Activated CD4-positive, alpha-beta memory T cell treated with anti-CD3 and anti-CD28 coated beads, Interleukin-2, amount 10 ng/mL, durations not matched to agents 7 days and 5 days (primary cell): ENCODE measurements around the gene MAPT. TPM values are rescaled to one million over a fixed set of nuclear protein-coding genes. Genes with fewer than 3 reads are reported as not detected.
"Not testable (repeated sequence)": the region's sequence is repeated elsewhere in the genome, so short reads cannot be mapped to it uniquely, and the experiment has no call there.

Experiments
- CTCF ChIA-PET: fragments of 350-600 bp; sonication (Branson Sonifier 250); formaldehyde crosslinking; loops from one replicate; lab custom pipeline; 2021; ENCODE audit warnings: antibody characterized with exemption, inconsistent platforms; lab: Charles Lee
- POLR2A ChIA-PET: fragments of 350-600 bp; sonication (Branson Sonifier 250); formaldehyde crosslinking; loops from one replicate; lab custom pipeline; 2021; ENCODE audit warnings: antibody characterized with exemption; lab: Charles Lee
- DNase-seq: peaks from one replicate; pipeline ENCODE4 v3.0.0-alpha.2; 2020
- H3K27ac Mint-ChIP-seq: one replicate; pipeline ENCODE4 v1.8.0; 2021; ENCODE audit warnings: mild to moderate bottlenecking, mixed read lengths
- H3K27me3 Mint-ChIP-seq: one replicate; pipeline ENCODE4 v1.8.0; 2021; ENCODE audit warnings: mixed read lengths
- H3K36me3 Mint-ChIP-seq: one replicate; pipeline ENCODE4 v1.8.0; 2021; ENCODE audit warnings: low read depth, mixed read lengths
- H3K4me1 Mint-ChIP-seq: one replicate; pipeline ENCODE4 v1.8.0; 2021; ENCODE audit warnings: mixed read lengths
- H3K4me3 Mint-ChIP-seq: one replicate; pipeline ENCODE4 v1.8.0; 2021; ENCODE audit warnings: mild to moderate bottlenecking, mixed read lengths
- H3K9me3 Mint-ChIP-seq: one replicate; pipeline ENCODE4 v1.8.0; 2021; ENCODE audit warnings: mixed read lengths
- total RNA-seq, 2 experiments: library from RNA; stranded (reverse); gene quantifications; one replicate each; pipeline ENCODE4 v1.2.3, GENCODE V29; 2021

The MAPT gene
- total RNA-seq, 2 experiments from 2014 or later = 0.15 to 0.70 TPM

- ChIA-PET POLR2A (no interaction called here), CTCF (no interaction called here)
- no peak for DNase-seq
- Mint-ChIP-seq H3K27me3 (no peaks in the 10 kb centered on the region), H3K4me3 (no peak overlapping the region), H3K9me3 (no peaks in the 10 kb centered on the region), H3K36me3 (no peaks in the 10 kb centered on the region), H3K4me1 (no peaks in the 10 kb centered on the region), H3K27ac (no peak overlapping the region)
Measured at GRCh38 chr17:46012506-46013079, 118.2 kb downstream of the MAPT start.

GRCh38 chr17:46013127-46013501 is 118.8 kb downstream of the MAPT start:
- no peak overlapping the region for H3K27ac Mint-ChIP-seq
- peaks cover under 1% of the 10 kb centered on the region for H3K4me1 Mint-ChIP-seq

GRCh38 chr17:46013502-46014165 is 119.3 kb downstream of the MAPT start:
- ChIA-PET POLR2A (no interaction called here), CTCF (no interaction called here)
- no peak for DNase-seq
- no peak overlapping the region for H3K27ac Mint-ChIP-seq
- H3K4me3 Mint-ChIP-seq = no peak overlapping the region
- no peaks in the 10 kb centered on the region for H3K27me3 Mint-ChIP-seq
- H3K9me3 Mint-ChIP-seq = no peaks in the 10 kb centered on the region
- peaks cover 3% of the 10 kb centered on the region for H3K36me3 Mint-ChIP-seq
- H3K4me1 Mint-ChIP-seq = peaks cover 5% of the 10 kb centered on the region

More at GRCh38 chr17:46013127-46013501, 118.8 kb downstream of the MAPT start:
- Mint-ChIP-seq H3K36me3 (no peaks in the 10 kb centered on the region), H3K9me3 (no peaks in the 10 kb centered on the region), H3K4me3 (no peak overlapping the region), H3K27me3 (no peaks in the 10 kb centered on the region)
- CTCF ChIA-PET = no interaction called here
- POLR2A ChIA-PET = no interaction called here
- no peak for DNase-seq

- H3K9me3 Mint-ChIP-seq, H3K27me3 Mint-ChIP-seq, H3K36me3 Mint-ChIP-seq, DNase-seq, H3K4me3 Mint-ChIP-seq: not testable (repeated sequence)
- ChIA-PET POLR2A (interaction anchor here (0.8 to 2.0 kb wide), 4 partner anchors 15 to 174 kb away, joined by 3 to 9 read pairs (median 5); partner anchors contain the start of gene KANSL1), CTCF (interaction anchor here (1.3 to 2.9 kb wide), 4 partner anchors 17 to 194 kb away, joined by 4 to 15 read pairs (median 6); no protein-coding TSS in a partner anchor)
- peaks cover 33% of the 10 kb centered on the region for H3K4me1 Mint-ChIP-seq
- H3K27ac Mint-ChIP-seq = peak overlapping the region; percentile 89
Measured at GRCh38 chr17:46019408-46019925, 125.1 kb downstream of the MAPT start.

GRCh38 chr17:46020023-46020761 is 125.8 kb downstream of the MAPT start:
- ChIA-PET CTCF (interaction anchor here (1.0 to 2.9 kb wide), 5 partner anchors 18 to 193 kb away, joined by 4 to 15 read pairs (median 6); no protein-coding TSS in a partner anchor), POLR2A (interaction anchor here (0.6 to 2.0 kb wide), 6 partner anchors 15 to 173 kb away, joined by 3 to 9 read pairs (median 4); partner anchors contain the start of gene KANSL1)
- peak; percentile 81 for DNase-seq
- Mint-ChIP-seq H3K4me3 (peak overlapping the region; percentile 1), H3K27ac (peak overlapping the region; percentile 89), H3K27me3 (no peaks in the 10 kb centered on the region), H3K4me1 (peaks cover 33% of the 10 kb centered on the region), H3K9me3 (no peaks in the 10 kb centered on the region), H3K36me3 (peaks cover 4% of the 10 kb centered on the region)

- ChIA-PET POLR2A (interaction anchor here (0.6 to 2.0 kb wide), 6 partner anchors 14 to 172 kb away, joined by 3 to 9 read pairs (median 5); partner anchors contain the start of gene KANSL1), CTCF (interaction anchor here (1.0 to 2.9 kb wide), 3 partner anchors 19 to 166 kb away, joined by 5 to 15 read pairs (median 6); no protein-coding TSS in a partner anchor)
- Mint-ChIP-seq H3K27ac (peak overlapping the region; percentile 89), H3K27me3 (no peaks in the 10 kb centered on the region), H3K36me3 (peaks cover 4% of the 10 kb centered on the region), H3K9me3 (no peaks in the 10 kb centered on the region), H3K4me3 (no peak overlapping the region), H3K4me1 (peaks cover 36% of the 10 kb centered on the region)
- DNase-seq = no peak
Measured at GRCh38 chr17:46020998-46021397, 126.6 kb downstream of the MAPT start.

- H3K4me3 Mint-ChIP-seq = not testable (repeated sequence)
Measured at GRCh38 chr17:46023366-46023765, 129.0 kb downstream of the MAPT start.

GRCh38 chr17:46023783-46024388 is 129.5 kb downstream of the MAPT start:
- ChIA-PET POLR2A (no interaction called here), CTCF (interaction anchor here (0.9 kb wide), 1 partner anchor 20 kb away, joined by 3 read pairs; no protein-coding TSS in a partner anchor)
- no peaks in the 10 kb centered on the region for H3K36me3 Mint-ChIP-seq
- no peak overlapping the region for H3K27ac Mint-ChIP-seq
- H3K27me3 Mint-ChIP-seq = no peaks in the 10 kb centered on the region
- no peak for DNase-seq
- H3K4me1 Mint-ChIP-seq = peaks cover 41% of the 10 kb centered on the region
- H3K9me3 Mint-ChIP-seq = no peaks in the 10 kb centered on the region
- H3K4me3 Mint-ChIP-seq = no peak overlapping the region

More at GRCh38 chr17:46023366-46023765, 129.0 kb downstream of the MAPT start:
- H3K4me1 Mint-ChIP-seq = peaks cover 43% of the 10 kb centered on the region
- H3K27ac Mint-ChIP-seq, DNase-seq, H3K36me3 Mint-ChIP-seq, H3K27me3 Mint-ChIP-seq, H3K9me3 Mint-ChIP-seq, POLR2A ChIA-PET: not testable (repeated sequence)
- CTCF ChIA-PET = interaction anchor here (0.9 kb wide), 1 partner anchor 21 kb away, joined by 3 read pairs; no protein-coding TSS in a partner anchor

GRCh38 chr17:46024590-46024989 is 130.2 kb downstream of the MAPT start:
- POLR2A ChIA-PET = no interaction called here
- no peak for DNase-seq
- no peak overlapping the region for H3K4me3 Mint-ChIP-seq
- CTCF ChIA-PET = no interaction called here
- H3K27ac Mint-ChIP-seq = no peak overlapping the region
- H3K36me3 Mint-ChIP-seq = peaks cover 6% of the 10 kb centered on the region
- peaks cover 41% of the 10 kb centered on the region for H3K4me1 Mint-ChIP-seq
- no peaks in the 10 kb centered on the region for H3K27me3 Mint-ChIP-seq
- no peaks in the 10 kb centered on the region for H3K9me3 Mint-ChIP-seq

GRCh38 chr17:46025060-46025459 is 130.7 kb downstream of the MAPT start:
- DNase-seq = no peak
- H3K4me1 Mint-ChIP-seq = peaks cover 38% of the 10 kb centered on the region
- peaks cover 10% of the 10 kb centered on the region for H3K36me3 Mint-ChIP-seq
- no peak overlapping the region for H3K4me3 Mint-ChIP-seq
- POLR2A ChIA-PET = no interaction called here
- H3K27me3 Mint-ChIP-seq = no peaks in the 10 kb centered on the region
- no peaks in the 10 kb centered on the region for H3K9me3 Mint-ChIP-seq
- CTCF ChIA-PET = no interaction called here
- H3K27ac Mint-ChIP-seq = no peak overlapping the region

- POLR2A ChIA-PET = interaction anchor here (1.0 kb wide), 1 partner anchor 10 kb away, joined by 3 read pairs; no protein-coding TSS in a partner anchor
- peaks cover 33% of the 10 kb centered on the region for H3K4me1 Mint-ChIP-seq
- CTCF ChIA-PET = interaction anchor here (0.7 kb wide), 1 partner anchor 729 kb away, joined by 3 read pairs; no protein-coding TSS in a partner anchor
- no peaks in the 10 kb centered on the region for H3K27me3 Mint-ChIP-seq
- no peaks in the 10 kb centered on the region for H3K9me3 Mint-ChIP-seq
- peak overlapping the region; percentile 2 for H3K27ac Mint-ChIP-seq
- no peak overlapping the region for H3K4me3 Mint-ChIP-seq
- H3K36me3 Mint-ChIP-seq = peaks cover 16% of the 10 kb centered on the region
- DNase-seq = no peak
Measured at GRCh38 chr17:46025510-46026165, 131.3 kb downstream of the MAPT start.
